Measurements from ENCODE around the gene RPS6KL1. TPM values are rescaled to one million over a fixed set of nuclear protein-coding genes. Genes with fewer than 3 reads are reported as not detected.
"Not testable (repeated sequence)": the region's sequence is repeated elsewhere in the genome, so short reads cannot be mapped to it uniquely, and the experiment has no call there.

Gene RPS6KL1
- polyA plus RNA-seq, 1 donor: 14.3 TPM

- DNase-seq: no peak
These were observed 11.7 kb upstream of the RPS6KL1 start for GRCh38 chr14:74934476-74935359.

- no peak for DNase-seq
These were observed 11.0 kb upstream of the RPS6KL1 start for GRCh38 chr14:74934041-74934440.

GRCh38 chr14:74932936-74933335 is 9.9 kb upstream of the RPS6KL1 start:
- DNase-seq: not testable (repeated sequence)

GRCh38 chr14:74932401-74932901 is 9.4 kb upstream of the RPS6KL1 start:
- peak; percentile 88 for DNase-seq

- not testable (repeated sequence) for DNase-seq
These were observed 8.7 kb upstream of the RPS6KL1 start for GRCh38 chr14:74931744-74932143.

- no peak for DNase-seq
These were observed 6.2 kb upstream of the RPS6KL1 start for GRCh38 chr14:74929242-74929641.

- DNase-seq: no peak
These were observed 4.2 kb upstream of the RPS6KL1 start for GRCh38 chr14:74927225-74927624.

- DNase-seq: no peak
These were observed 1.0 kb upstream of the RPS6KL1 start for GRCh38 chr14:74924061-74924460.

- no peak for DNase-seq
These were observed 891 bp downstream of the RPS6KL1 start for GRCh38 chr14:74921987-74922751.

GRCh38 chr14:74921053-74921620 is 1.9 kb downstream of the RPS6KL1 start:
- no peak for DNase-seq

- DNase-seq: no peak
These were observed 2.8 kb downstream of the RPS6KL1 start for GRCh38 chr14:74920281-74920680.

GRCh38 chr14:74919421-74920165 is 3.5 kb downstream of the RPS6KL1 start:
- no peak for DNase-seq

GRCh38 chr14:74918380-74918779 is 4.7 kb downstream of the RPS6KL1 start:
- no peak for DNase-seq

GRCh38 chr14:74917646-74918081 is 5.4 kb downstream of the RPS6KL1 start:
- peak; percentile 67 for DNase-seq

- DNase-seq: no peak
These were observed 5.9 kb downstream of the RPS6KL1 start for GRCh38 chr14:74917178-74917543.

- no peak for DNase-seq
These were observed 7.2 kb downstream of the RPS6KL1 start for GRCh38 chr14:74915826-74916225.

GRCh38 chr14:74915426-74915825 is 7.6 kb downstream of the RPS6KL1 start:
- DNase-seq: no peak

GRCh38 chr14:74913986-74914573 is 9.0 kb downstream of the RPS6KL1 start:
- peak; percentile 88 for DNase-seq

GRCh38 chr14:74913393-74913910 is 9.6 kb downstream of the RPS6KL1 start:
- DNase-seq: no peak

GRCh38 chr14:74912801-74913200 is 10.3 kb downstream of the RPS6KL1 start:
- no peak for DNase-seq

GRCh38 chr14:74912111-74912510 is 10.9 kb downstream of the RPS6KL1 start:
- DNase-seq: no peak

- DNase-seq: no peak
These were observed 11.4 kb downstream of the RPS6KL1 start for GRCh38 chr14:74911704-74912103.

Measured in hindlimb muscle (tissue), 1 donor.